GM23248 (cell line): ENCODE data around the gene EFCAB5.

Experiments
- EZH2 ChIP-seq: fragments of 200-600 bp; sonication (generic); IDR thresholded peaks from 2 replicates; pipeline ENCODE4 v1.6.1; 2018; ENCODE audit warnings: antibody characterized with exemption, mild to moderate bottlenecking; ENCODE audit not compliant: insufficient read depth, poor library complexity, severe bottlenecking
- EZH2phosphoT487 ChIP-seq: fragments of 200-600 bp; sonication (generic); IDR thresholded peaks from 2 replicates; pipeline ENCODE4 v1.6.1; 2018; ENCODE audit warnings: antibody characterized with exemption, moderate library complexity, mild to moderate bottlenecking, low read depth; ENCODE audit not compliant: insufficient read depth

GRCh38 chr17:30116345-30116660 lies 174.9 kb downstream of the EFCAB5 start:
- TF ChIP-seq EZH2 (no peak), EZH2phosphoT487 (no peak)
